ENCODE measurements around the gene TBATA.

The TBATA gene

DNA sequence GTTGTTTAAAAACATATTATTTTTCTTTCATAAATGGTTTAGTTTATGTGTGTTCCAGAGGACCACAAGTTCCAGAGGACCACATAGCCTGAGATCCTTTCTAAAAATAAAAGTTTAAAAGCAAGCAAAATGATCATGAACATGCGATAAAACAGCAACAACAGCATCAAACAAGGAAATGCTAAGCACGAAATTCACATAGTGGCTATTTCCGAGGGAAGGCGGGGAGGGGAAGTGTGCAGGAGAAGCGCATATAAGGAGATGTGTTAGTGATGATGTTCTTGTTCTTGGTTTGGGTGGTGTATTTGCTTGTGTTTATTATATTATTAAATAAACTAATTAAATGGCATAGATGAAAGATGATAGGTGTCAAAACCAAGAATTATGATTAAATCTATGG lies 1.2 kb downstream of the TBATA start:
- no peak overlapping the region for H3K4me3 ChIP-seq
- DNase-seq (ENCODE audit: low read depth, low spot score), result no peak
- H3K36me3 ChIP-seq (ENCODE audit: insufficient read depth, low read length), result no peaks in the 10 kb centered on the region
- H3K27ac ChIP-seq, result no peak overlapping the region
- H3K9ac ChIP-seq (ENCODE audit: insufficient read length), result no peak overlapping the region
- no peaks in the 10 kb centered on the region for H3K9me3 ChIP-seq (ENCODE audit: low read depth, low read length)
- no peak for TF ChIP-seq POLR2AphosphoS5 (IDR thresholded peaks at IDR 0.05; ENCODE audit: borderline replicate concordance, low read depth, low read length)
- no peak for TF ChIP-seq EZH2 (IDR thresholded peaks at IDR 0.05)

DNA sequence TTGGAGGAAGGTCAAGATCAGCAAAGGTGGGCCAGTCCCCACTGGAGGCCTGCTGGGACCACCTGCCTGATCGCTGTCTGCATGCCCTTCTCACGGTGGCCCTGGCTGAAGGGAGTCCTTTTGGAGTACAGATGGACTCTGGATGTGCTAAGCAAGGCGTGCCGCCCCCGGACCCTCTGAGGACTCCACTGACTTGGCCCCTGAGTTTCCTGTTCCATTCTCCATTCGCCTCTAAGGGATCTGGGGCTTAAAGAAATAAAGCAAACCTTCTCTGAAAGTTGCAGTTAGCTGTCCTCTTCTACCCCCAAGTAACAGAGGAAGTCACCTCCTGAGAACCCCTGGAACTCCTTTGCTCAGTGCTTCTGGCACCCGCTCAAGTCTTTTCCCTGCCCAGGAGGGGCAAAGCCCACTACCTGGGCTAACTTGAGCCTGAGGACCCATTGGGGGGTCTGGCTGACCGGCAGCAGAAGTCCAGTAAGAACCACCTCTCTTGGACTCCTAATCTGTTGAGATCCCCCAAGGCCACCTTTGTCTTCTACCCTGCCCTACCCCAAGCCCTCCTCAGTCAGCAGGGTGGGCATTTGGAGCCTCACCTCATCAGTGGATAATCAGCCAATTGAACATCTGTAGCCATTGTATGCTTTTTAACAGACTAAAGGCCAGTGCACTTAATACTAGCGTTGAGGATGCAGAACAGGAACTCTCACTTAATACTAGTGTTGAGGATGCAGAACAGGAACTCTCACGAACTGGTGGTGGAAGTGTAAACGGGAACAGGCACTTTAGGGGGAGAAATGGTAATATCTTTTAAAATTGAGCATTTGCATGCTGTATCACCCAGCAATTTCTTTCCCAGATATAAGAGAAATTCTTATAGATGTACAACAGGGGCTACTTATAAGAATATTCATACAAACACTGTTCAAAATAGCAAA lies 2.2 kb downstream of the TBATA start:
- Histone ChIP-seq H3K27ac (no peak overlapping the region), H3K4me3 (no peak overlapping the region), H3K36me3 (ENCODE audit: insufficient read depth, low read length) (no peaks in the 10 kb centered on the region), H3K9ac (ENCODE audit: insufficient read length) (no peak overlapping the region), H3K9me3 (ENCODE audit: low read depth, low read length) (no peaks in the 10 kb centered on the region)
- TF ChIP-seq EZH2 (IDR thresholded peaks at IDR 0.05) (no peak), POLR2AphosphoS5 (IDR thresholded peaks at IDR 0.05; ENCODE audit: borderline replicate concordance, low read depth, low read length) (no peak), FOXP2 (optimal IDR thresholded peaks at IDR 0.05; ENCODE audit: control extremely low read depth, extremely low read length, insufficient read depth) (no peak)
- no peak for DNase-seq (ENCODE audit: low read depth, low spot score)

DNA sequence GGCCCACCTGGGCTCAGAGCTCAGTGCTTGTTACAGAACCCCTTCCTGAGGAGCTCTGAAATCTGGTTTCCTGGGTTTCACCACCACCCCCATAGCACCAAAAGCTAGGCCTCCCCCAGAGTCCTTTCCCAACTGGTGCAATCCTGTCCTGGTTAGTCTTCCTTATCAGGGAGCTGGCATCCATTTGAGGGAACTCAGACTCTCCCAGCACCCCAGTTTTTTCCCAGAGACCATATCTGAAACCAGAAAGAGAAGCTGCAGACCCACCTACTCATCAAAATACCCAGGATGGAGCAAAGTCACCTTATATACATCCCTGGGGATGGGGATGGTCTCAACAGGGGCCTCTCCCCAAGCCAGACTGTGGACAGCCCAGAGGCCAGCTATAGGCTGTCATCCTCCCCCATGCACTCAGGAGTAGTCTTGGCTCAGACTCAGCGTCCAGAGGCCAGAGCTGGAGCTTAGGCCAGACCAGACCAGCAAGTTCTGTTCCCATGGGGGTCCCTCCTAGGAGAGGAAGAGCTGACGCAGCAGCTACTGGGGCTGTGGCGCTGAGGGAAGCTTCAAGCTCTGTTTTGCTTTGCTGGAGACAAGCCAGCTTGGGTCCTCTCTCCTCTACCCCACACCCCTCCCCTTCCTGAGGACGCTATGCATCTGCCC lies 3.0 kb downstream of the TBATA start:
- TF ChIP-seq POLR2AphosphoS5 (IDR thresholded peaks at IDR 0.05; ENCODE audit: borderline replicate concordance, low read depth, low read length) (no peak), FOXP2 (optimal IDR thresholded peaks at IDR 0.05; ENCODE audit: control extremely low read depth, extremely low read length, insufficient read depth) (no peak), EZH2 (IDR thresholded peaks at IDR 0.05) (no peak)
- Histone ChIP-seq H3K4me3 (no peak overlapping the region), H3K9ac (ENCODE audit: insufficient read length) (no peak overlapping the region), H3K27ac (no peak overlapping the region), H3K36me3 (ENCODE audit: insufficient read depth, low read length) (no peaks in the 10 kb centered on the region), H3K9me3 (ENCODE audit: low read depth, low read length) (no peaks in the 10 kb centered on the region)
- DNase-seq (ENCODE audit: low read depth, low spot score), result no peak

DNA sequence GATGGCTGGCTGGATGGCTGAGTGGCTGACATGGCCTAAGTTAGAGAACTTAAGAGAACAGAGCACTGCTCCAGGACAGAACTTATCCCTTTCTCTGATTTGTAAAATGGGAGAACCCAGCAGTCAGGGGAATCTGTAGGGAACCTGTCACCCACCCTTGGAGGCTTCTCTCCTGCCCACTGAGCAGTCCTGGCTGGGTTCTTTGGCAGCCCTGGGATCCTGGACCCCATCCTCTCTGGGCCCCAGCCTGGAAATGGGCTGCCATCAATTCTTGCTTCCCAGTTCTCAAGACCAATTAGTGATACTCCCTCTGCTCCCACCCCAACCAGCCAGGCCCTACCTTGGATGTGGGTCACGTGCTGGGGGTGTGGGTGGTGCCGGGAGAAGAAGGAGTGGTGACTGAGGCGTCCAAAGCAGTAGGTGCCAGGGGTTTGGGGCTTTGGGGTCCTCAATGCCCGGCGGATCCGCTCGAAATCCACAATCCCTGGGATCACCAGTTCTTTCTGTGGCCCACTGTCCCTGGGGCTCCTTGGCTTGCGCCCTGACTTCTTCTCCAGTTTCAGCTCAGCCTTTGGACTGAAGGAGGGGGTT lies 3.6 kb downstream of the TBATA start:
- no peak for DNase-seq (ENCODE audit: low read depth, low spot score)
- Histone ChIP-seq H3K36me3 (ENCODE audit: insufficient read depth, low read length) (no peaks in the 10 kb centered on the region), H3K27ac (no peak overlapping the region), H3K4me3 (no peak overlapping the region), H3K9ac (ENCODE audit: insufficient read length) (no peak overlapping the region), H3K9me3 (ENCODE audit: low read depth, low read length) (no peaks in the 10 kb centered on the region)
- no peak for TF ChIP-seq EZH2 (IDR thresholded peaks at IDR 0.05)
- TF ChIP-seq POLR2AphosphoS5 (IDR thresholded peaks at IDR 0.05; ENCODE audit: borderline replicate concordance, low read depth, low read length), result no peak

DNA sequence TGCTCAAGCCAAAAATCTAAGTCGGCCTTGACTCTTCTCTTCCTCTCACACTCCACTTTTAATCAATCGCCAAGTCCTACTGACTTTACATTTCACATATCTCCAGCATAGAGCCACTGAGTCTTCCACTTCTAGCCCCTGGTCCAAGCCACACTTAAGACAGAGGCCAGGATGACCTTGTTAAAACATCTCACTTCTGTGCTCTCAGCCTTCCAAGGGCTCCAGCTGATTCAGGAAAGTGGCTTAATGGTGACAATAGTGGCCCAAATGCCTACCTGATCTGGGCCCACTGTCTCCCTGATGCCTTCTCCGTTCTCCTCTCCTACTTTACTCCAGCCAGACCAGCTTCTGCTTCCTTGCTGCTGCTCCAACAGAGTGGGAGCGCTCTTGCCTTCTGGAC lies 4.4 kb downstream of the TBATA start:
- Histone ChIP-seq H3K4me3 (no peak overlapping the region), H3K9ac (ENCODE audit: insufficient read length) (no peak overlapping the region), H3K27ac (no peak overlapping the region), H3K36me3 (ENCODE audit: insufficient read depth, low read length) (no peaks in the 10 kb centered on the region), H3K9me3 (ENCODE audit: low read depth, low read length) (no peaks in the 10 kb centered on the region)
- TF ChIP-seq POLR2AphosphoS5 (IDR thresholded peaks at IDR 0.05; ENCODE audit: borderline replicate concordance, low read depth, low read length) (no peak), FOXP2 (optimal IDR thresholded peaks at IDR 0.05; ENCODE audit: control extremely low read depth, extremely low read length, insufficient read depth) (no peak), EZH2 (IDR thresholded peaks at IDR 0.05) (no peak)
- no peak for DNase-seq (ENCODE audit: low read depth, low spot score)

DNA sequence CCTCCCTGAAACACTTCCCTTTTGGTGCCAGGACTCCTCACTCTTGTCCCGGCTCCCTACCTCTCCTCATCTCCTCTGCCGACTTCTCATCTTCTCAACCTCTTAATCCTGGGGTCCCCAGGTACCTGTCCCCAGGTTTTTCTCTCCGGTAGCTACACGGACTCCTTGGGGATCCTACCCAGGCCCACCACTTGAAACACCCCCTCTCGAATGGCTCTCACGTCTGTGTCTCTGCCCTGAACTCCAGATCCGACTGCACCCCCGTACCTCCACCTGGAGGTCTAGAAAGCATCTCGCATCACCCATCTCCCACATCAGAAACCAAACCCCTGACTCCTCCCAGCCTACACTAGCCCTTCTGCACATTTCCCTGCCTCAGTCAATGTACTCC lies 4.8 kb downstream of the TBATA start:
- H3K9me3 ChIP-seq (ENCODE audit: low read depth, low read length), result no peaks in the 10 kb centered on the region
- H3K9ac ChIP-seq (ENCODE audit: insufficient read length), result no peak overlapping the region
- H3K36me3 ChIP-seq (ENCODE audit: insufficient read depth, low read length), result no peaks in the 10 kb centered on the region
- no peak for DNase-seq (ENCODE audit: low read depth, low spot score)
- TF ChIP-seq POLR2AphosphoS5 (IDR thresholded peaks at IDR 0.05; ENCODE audit: borderline replicate concordance, low read depth, low read length) (no peak), EZH2 (IDR thresholded peaks at IDR 0.05) (no peak), FOXP2 (optimal IDR thresholded peaks at IDR 0.05; ENCODE audit: control extremely low read depth, extremely low read length, insufficient read depth) (no peak)
- H3K4me3 ChIP-seq, result no peak overlapping the region
- H3K27ac ChIP-seq, result no peak overlapping the region

DNA sequence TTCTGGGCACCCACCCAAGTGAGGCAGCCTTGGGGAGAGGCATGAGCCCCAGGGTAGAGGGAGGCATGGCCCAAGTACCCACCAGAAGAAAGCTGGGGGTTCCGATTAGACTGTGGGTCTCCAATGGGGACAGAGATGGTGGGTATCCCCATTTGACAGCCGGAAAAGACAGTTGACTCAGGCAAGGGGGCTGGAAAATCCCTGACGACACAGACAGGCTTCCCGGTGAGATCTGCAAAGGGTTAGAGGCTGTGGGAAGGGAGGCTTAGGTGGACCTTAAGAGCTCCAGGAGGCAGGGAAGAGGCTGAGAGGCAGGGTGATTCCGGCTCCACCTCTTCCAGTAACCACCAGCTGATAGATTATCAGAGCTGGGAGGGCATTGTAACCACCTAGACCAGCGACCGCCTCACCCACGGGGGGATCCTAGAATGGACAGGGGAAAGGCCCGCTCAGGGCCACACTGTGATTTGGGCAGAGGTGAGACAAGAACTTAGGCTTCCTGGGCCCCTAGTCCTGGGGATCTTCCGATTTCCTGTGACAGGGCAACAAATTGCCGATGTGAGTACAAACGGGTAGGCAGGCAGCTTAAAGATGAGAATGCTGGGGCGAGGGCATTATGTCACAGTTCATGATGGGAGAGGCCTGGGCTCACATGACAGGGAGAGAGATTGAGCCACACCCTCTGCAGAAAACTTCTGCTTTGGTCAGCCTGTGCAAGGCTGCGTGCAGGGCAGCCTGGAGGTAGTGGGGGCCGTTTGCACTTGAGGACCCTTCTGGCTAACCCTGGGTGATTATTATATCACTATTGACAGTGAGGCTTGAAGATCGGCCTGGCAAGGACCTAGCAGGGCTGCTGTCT lies 5.4 kb downstream of the TBATA start:
- TF ChIP-seq POLR2AphosphoS5 (IDR thresholded peaks at IDR 0.05; ENCODE audit: borderline replicate concordance, low read depth, low read length), result no peak
- Histone ChIP-seq H3K9ac (ENCODE audit: insufficient read length) (no peak overlapping the region), H3K36me3 (ENCODE audit: insufficient read depth, low read length) (no peaks in the 10 kb centered on the region), H3K4me3 (no peak overlapping the region), H3K27ac (no peak overlapping the region), H3K9me3 (ENCODE audit: low read depth, low read length) (no peaks in the 10 kb centered on the region)
- no peak for DNase-seq (ENCODE audit: low read depth, low spot score)

DNA sequence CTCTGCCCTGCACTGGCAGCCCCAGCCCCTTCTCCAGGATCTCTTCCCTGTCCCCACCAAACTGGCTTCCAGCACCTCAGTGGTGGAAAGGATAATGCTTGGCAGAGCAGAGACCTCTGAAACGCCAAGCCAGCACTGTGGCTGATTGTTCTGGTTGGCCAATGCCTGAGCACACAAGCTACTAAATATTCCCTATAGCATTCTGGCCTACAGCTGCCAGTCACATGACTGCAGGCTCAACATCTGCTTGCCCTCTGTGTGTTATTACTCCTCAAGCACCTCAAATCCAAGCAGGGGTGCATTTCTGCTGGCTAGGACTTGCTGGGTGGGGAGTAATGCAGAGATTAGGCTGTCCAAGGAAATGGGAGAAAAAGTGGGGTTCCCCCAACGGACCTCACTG lies 6.1 kb downstream of the TBATA start:
- no peak for DNase-seq (ENCODE audit: low read depth, low spot score)

More for the DNA sequence above, 6.1 kb downstream of the TBATA start:
- Histone ChIP-seq H3K4me3 (no peak overlapping the region), H3K27ac (no peak overlapping the region), H3K36me3 (ENCODE audit: insufficient read depth, low read length) (no peaks in the 10 kb centered on the region), H3K9ac (ENCODE audit: insufficient read length) (no peak overlapping the region), H3K9me3 (ENCODE audit: low read depth, low read length) (no peaks in the 10 kb centered on the region)
- TF ChIP-seq POLR2AphosphoS5 (IDR thresholded peaks at IDR 0.05; ENCODE audit: borderline replicate concordance, low read depth, low read length) (no peak), EZH2 (IDR thresholded peaks at IDR 0.05) (no peak), FOXP2 (optimal IDR thresholded peaks at IDR 0.05; ENCODE audit: control extremely low read depth, extremely low read length, insufficient read depth) (no peak)
